SKM-1 treated with dmso at 0.1 percent for 144 hours (cell line): Measurements from ENCODE around the gene SPEN.
A peak's percentile ranks its signal among the peaks of the same experiment; 100 is the strongest.
"Not testable (repeated sequence)": the region's sequence is repeated elsewhere in the genome, so short reads cannot be mapped to it uniquely, and the experiment has no call there.

ENCODE experiments used
- DNase-seq: peaks from one replicate; lab custom pipeline; 2025; ENCODE audit not compliant: unreplicated experiment; lab: John Stamatoyannopoulos, UW

Gene SPEN

DNA sequence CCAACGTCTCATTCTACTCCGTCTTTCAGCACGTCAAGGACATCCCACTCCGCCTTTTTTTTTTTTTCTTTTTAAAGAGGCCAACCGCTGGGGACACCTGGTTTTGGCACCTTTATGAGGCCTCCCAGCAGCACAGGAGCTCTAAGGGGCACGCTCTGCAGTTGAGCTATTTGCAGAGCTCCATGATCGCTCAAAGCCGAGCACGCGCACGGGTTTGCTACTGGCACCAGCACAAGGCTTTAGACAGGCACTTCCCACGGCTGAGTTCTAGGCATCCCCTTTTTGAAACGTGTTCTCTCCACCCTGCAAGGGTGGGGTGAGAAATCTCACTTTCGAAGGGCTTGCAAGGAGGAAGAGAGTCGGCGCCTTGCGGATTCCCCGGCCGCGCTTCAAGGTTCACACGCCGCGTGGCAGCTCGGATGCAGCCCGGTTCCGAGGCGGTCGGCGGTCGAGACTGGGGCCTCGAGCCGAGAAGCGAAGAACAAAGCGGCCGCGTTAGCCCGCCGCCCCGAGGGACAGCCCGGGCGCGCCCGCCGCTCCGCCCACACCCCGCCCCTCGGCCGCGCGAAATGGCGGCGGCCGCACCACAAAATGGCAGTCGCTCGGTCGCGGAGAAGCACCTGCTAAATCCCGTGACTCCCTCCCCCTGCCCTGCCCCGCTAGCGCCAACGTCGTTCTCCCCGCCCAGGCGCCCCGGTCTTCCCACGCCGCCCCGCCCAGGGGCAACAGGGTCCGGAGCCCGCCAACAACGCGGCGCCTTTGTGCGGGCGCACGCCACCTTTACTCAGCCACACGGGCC lies 12.9 kb upstream of the SPEN start:
- peak; percentile 70 for DNase-seq

DNA sequence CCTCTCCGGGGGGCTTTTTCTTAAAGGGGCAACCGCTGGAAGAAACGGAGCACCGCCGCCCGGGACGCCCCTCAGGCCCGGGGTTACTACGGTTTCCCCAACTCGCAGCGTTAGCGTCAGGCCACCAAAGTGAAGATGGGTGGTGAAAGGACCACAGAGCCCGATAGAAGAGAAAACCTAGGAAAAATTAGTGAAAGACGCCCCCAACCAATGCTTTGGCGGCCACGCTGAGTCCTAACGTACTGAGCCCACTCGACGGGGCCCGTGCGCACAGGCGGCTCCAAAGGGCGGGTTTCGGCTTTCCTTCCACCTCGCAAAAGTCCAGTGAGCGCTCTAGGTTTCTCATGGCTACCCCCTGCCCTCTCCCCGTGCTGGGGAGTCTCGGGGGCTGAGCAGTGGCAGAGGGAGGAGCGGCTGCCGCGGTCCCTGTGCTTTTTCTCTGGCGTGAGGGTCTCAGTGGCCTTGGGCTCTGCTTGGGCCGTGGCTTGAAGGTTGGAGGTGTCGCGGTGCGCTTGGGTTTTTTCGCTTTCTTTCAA lies 12.2 kb upstream of the SPEN start:
- DNase-seq = peak; percentile 51

DNA sequence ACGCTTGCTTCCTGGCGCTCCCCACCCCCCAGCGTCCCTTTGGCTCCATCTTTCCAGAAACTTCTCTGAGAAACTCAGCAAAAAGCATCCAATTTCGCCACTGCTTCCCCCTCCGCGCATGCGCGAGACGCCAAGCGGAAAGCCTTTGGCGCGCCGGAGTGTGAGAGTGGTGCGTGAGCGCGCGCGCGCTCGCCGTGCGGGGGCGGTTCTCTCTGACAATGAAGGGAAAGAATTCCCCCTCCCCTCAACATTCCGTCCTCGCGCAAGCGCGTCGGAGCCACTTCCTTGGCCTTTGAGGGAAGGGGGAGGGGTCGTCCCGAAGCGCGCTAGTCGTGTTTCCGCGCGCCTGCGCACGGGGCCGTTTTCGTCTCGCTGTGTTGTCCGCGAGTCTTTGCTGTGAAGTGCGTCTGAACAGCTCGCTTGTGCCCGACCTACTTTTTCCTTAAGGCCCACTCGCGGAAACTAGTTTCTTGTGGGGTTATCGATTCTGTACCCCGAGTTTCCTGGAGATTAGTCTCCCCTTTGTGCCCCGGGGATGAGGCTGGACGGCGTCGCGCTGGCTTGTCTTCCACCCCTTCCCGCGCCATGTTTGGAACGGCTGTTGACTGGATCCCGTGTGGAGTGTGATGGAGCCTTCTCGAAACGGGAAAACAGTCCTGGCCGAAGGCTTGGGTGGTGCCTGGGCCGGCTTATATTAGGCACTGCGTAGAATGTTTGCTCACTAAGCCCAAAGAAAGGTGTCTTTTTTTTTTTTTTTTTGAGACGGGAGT lies 11.6 kb upstream of the SPEN start:
- peak; percentile 98 for DNase-seq

DNA sequence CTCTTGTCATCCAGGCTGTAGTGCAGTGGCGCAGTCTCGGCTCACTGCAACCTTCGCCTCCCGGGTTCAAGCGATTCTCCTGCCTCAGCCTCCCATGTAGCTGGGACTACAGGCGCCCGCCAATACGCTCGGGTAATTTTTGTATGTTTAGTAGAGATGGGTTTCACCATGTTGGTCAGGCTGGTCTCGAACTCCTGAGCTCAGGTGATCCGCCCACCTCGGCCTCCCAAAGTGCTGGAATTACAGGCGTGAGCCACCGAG lies 11.1 kb upstream of the SPEN start:
- DNase-seq = not testable (repeated sequence)

DNA sequence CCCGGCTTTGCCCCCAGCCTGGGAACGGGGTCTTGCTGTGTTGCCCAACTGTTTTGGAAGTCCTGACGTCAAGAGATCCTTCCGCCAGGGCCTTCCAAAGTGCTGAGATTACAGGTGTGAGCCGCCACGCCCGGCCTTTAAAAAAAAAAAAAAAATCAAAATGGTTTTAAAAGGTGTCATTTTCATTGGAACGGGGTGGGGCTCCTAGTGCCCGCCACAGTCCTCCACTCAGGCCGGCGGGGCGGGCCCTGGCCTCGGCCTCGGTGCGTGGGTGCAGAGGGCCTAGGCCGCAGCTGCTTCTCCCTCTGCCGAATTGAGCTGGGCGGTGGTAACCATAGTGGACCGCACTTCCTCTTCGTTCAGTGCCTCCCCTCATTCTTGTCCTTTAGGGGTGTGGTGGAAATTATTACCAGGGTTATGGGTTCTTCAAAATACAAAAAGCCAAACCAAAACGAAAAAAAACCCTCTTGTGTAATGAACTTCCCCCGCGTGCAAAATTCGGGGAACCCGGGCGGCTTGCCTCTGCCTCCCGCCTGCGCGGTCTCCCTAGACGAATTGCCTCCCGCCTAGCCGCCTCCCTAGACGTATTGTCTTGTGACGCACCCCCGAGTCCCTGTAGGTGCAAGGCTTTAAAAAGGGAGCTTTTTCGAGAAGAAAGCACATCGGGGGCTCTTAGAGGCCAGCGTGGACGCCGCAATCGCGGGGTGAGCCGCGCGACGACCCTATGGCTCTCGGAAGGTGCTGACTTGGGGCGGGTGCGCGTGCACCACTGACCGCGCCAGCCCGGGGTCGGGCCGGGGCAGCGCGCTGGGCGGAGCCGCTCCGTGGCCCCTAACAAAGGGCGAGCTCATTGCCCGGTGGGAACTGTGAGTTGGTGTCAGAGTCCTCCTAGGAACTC lies 10.5 kb upstream of the SPEN start:
- DNase-seq = no peak

DNA sequence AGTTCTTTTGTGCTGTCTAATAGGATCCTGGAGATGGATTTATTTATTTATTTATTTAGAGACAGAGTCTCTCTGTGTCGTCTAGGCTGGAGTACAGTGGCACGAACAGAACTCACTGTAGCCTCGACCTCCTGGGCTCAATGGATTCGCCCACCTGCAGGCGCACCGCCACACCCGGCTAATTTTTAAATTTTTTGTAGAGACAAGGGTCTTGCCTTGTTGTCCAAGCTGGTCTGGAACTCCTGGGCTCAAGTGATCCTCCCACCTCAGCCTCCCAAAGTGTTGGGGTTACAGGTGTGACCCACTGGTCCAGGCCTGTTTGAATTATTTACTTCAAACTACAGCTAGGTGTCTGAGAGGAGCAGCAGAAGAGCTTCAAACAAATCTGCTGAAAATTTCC lies 9.6 kb upstream of the SPEN start:
- DNase-seq = no peak

DNA sequence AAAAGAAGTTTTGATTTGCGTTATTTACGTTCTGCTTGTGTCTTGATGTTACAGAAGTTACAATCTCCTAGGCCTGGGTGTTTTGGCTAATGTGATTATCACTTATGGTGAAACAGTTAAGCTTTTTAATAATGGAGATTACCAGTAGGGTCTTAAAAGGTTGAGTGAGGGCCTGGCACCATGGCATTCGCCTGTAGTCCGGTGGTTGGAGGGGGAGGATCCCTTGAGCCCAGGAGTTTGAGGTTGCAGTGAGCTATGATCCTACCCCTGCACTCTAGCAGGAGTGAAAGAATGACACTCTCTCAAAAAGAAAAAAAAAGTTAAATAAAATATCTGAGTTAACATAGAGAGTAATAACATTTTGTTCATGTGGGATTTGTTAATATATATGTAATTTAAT lies 8.8 kb upstream of the SPEN start:
- no peak for DNase-seq

DNA sequence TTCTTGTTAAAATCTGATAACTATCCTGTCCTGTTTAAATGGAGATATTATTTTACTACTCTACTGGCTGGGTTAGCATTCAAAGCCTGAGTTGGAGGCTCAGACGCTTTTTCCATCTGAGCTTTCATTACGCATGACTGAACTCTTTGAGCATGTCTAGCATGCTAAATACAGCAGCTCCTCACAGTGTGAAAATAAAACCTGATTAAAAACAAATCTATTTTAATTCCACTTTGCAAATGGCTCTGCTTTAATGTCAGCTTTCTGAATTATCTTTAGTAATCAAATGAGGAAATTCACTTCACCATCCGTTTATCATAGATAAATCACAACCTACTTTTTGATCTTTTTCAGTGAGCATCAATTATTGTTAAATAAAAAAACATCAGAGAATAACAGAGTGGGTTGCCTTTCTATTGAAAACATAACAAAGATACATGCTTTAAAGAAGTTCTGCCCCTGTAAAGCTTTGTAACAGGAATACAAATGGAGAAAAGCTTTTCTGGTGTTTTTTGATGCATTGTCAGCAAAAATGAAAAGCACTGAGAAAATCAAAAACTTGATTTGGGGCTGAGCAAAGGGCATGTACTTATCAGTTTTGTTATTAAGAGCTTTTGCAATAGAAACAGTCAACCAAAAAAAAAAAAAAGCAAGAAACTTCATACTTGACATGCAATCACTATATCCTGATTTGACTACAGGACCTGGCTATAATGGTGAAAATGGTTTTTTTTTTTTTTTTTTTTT lies 3.5 kb upstream of the SPEN start:
- DNase-seq = no peak

DNA sequence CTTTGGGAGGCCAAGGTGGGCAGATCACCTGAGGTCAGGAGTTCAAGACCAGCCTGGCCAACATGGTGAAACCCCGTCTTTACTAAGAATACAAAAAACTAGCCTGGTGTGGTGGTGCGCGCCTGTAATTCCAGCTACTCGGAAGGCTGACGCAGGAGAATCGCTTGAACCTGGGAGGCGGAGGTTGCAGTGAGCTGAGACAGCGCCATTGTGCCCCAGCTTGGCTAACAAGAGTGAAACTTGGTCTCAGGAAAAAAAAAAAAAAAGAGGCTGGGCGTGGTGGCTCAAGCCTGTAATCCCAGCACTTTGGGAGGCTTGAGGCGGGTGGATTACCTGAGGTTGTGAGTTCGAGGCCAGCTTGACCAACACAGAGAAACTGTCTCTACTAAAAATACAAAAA lies 1.5 kb upstream of the SPEN start:
- DNase-seq = not testable (repeated sequence)

DNA sequence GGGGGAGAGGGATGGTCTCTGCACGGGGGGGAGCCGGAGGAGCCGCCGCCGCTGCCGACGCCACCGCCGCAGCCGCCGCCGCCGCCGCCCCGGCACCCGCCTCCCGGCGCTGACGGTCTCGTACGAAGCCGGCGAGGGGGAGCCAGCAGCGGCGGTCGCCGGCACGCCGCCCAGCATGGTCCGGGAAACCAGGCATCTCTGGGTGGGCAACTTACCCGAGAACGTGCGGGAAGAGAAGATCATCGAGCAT lies 311 bp downstream of the SPEN start:
- DNase-seq = no peak

DNA sequence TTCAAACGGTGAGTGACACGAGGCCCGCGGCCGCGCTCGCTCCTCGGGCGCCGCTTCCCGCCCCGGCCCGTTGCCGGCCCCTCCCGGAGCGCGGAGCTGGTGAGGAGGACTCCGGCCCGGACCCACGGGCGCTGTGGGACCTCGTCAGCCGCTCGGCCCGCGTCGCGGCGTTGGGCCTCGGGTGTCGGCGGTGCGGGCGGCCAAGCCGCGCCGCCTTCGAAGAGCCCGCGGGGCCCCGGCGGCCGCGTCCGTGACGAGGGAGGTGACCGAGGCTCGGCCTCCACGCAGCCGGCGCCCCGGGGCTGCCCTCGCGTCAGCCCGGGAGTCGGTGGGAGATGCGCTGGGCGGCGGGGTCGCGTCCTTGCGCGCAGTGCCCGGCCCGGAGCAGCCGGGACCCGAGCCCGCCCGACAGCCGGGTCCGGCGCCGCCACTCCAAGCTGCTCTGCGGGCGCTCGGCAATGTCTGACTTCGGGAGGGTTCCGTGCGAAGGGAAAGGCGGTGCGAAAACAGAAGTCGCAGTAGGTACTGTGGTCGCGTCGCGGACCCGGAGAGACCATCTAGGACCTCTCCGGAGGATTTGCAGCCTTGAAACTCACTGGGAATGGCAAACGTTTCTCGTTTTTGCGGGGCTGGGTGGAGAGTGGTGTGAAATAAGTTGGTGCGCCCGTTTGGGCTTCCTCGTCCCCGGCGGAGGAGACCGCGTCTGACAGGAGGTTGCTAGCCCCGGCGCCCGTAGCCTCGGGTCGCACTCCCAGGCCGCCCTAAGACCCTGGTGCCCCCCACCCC lies 829 bp downstream of the SPEN start:
- peak; percentile 11 for DNase-seq

DNA sequence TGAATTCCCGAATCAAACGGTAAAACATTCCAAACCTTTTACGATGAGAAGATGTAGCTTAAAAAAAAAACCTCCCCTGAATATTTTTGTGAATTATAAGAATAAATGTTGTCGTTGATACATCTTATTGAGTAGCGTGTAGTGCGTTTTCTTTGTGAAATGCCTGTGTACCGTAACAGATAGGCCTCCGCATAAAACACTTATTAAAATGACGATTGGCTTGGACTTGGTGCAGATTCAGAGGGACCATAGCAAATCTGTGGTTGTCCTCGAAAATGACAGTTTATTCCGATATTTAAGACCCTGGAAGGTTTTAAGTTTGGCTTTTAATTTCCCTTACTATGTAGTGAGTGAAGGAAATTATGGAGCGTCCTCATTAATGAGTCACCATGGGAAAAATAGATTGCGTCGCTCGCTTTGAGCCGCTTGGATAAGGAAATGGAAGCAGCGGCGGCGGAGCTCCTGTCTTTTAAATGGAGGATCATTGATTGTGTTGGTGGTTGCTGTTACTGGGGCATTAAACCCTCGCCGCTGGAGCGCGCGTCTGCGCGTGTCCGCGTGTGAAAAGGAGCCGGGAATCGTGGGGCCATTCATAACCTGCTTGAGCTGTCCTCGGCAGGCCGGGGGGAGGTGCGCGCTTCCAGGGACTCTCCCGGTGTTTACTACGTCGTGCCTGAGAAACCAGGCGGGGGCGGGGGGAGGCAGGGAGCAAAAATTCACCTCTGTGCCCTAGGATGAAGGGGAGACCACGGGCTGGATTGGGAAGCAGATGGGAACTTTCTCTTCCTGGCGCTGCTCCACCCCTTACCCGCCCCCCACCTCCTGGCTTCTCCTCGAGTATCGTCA lies 1.6 kb downstream of the SPEN start:
- DNase-seq = peak; percentile 30

DNA sequence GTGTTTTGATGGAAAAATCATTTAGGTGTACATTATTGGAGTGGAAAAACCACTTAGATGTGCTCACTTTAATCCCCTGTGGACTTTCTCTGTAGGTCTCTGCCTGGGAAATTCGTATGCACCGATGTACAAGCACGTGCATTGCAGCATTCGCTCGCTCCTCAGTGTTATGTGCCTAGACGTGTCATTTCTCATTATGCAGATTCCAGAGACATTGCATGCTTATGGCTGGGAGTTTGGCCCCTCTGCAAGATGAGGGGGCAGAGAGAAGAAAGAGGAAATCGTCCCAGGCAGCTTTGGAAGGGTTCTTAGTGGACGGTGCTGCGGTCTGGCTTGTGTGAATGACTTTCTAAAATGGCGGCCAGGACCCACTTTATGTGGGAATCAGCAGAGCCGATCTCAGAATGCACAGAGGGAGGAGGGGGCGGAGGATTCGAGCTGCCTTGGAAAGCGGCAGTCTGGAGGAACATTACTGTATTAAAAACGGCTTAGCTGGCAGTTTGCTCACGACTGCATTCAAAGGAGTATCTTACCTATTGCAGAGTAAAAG lies 2.3 kb downstream of the SPEN start:
- DNase-seq = peak; percentile 52

DNA sequence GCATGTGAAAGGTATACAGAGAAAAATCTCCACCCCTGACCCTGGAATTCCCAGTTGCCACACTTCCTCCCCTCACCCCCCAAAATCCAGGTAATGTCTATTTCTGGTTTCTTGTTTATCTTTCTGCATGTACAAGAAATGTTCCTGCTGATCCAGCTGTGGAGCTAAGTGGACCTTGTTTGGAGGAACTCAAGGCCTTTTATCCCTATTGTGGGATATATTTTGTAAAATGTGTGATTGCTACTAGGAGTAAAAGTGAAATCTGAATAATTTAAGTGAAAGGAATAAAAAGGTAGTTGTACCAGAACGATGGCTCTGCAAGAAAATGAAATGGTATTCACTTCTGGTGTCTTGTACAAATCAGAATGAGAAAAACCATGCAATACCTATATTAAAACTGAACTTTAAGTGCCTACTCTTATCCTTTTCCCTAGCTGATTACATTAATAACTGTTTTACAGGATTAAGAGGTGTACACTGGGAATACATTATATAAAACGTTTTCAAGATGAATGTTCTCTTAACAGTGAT lies 3.0 kb downstream of the SPEN start:
- DNase-seq = no peak

DNA sequence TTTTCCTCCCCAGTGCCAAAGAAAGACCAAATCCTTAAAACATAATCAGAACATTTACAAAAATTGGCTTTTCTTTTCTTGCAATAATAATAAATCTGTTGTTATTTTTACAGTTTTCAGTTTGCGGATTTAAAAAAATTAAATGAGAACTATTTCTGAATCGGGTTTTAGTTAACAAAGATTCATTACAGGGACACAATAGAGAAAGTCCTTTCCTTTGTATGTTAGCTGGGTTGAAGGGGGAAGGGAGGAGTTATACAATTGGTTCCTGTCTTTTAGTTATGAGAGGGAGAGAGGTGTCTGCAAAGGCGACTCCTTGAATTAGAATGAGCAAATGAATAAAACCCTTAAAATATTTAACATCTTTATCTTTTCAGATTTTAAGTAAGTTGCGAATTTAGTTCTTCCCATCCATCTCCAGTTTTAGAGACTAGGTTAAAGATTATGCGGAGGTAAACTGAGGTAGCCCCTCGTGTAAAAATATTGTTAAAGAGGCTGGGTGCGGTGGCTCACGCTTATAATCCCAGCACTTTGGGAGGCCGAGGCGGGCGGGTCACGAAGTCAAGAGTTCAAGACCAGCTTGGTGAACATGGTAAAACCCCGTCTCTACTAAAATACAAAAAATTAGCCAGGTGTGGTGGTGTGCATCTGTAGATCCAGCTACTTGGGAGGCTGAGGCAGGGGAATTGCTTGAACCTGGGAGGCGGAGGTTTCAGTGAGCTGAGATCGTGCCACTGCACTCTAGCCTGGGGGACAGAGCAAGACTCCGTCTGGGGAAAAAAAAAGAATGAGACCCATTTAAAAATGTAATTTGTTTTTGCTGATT lies 3.9 kb downstream of the SPEN start:
- no peak for DNase-seq

DNA sequence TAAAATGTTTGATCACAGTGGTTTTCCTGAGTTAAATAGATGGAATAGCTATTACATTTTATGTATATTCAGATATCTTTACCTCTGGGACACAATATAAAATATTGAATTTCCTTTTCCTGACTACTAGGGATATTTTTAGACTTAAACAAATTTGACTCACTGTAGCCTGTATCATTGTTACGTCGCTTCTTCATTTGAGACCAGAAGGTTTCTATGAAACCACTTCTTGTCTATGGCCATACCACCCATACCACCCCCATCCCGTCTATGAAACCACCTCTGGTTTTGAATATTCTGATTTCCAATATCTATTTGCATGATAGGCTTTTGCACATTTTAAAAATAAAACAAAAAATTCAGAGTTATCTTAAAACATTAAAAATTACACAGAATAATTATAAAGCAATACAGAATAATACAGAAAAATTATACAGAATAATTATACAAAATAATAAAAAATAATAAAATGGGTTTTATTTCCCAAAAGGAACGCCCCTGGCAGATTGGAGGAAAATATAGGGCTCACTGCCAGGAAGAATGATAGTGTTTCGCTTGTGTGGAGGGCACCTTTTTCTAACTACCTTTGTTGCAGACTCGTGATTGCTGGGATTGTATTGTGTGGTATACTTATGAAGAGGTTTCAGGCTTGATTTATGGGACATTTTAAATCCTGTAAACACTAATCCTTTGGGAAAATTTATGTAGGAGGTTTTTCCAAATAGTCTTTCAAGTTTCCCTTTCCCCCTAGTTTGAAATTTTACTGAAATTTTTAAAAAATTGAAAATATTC lies 4.7 kb downstream of the SPEN start:
- DNase-seq = no peak

DNA sequence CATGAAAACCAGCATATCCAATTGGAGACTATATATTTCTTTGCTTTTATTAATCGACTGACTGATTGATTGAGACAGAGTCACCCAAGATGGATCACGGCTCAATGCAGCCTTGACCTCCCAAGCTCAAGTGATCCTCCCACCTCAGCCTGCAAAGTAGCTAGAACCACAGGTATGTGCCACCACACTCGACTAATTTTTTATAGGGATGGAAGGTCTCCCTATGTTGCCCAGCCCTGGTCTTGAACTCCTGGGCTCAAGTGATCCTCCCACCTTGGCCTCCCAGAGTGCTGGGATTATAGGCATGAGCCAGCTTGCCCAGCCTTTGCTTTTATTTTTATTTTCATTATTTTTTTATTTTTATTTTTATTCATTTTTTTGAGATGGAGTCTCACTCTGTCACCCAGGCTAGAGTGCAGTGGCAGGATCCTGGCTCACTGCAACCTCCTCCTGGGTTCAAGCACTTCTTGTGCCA lies 5.4 kb downstream of the SPEN start:
- no peak for DNase-seq
